Hippocampal formation (tissue), 2 donors: ENCODE results near the gene VASN.

Experiments
- DNase-seq, 2 donors: peaks; one replicate each; lab custom pipeline; 2025; lab: John Stamatoyannopoulos, UW

VASN gene

DNA sequence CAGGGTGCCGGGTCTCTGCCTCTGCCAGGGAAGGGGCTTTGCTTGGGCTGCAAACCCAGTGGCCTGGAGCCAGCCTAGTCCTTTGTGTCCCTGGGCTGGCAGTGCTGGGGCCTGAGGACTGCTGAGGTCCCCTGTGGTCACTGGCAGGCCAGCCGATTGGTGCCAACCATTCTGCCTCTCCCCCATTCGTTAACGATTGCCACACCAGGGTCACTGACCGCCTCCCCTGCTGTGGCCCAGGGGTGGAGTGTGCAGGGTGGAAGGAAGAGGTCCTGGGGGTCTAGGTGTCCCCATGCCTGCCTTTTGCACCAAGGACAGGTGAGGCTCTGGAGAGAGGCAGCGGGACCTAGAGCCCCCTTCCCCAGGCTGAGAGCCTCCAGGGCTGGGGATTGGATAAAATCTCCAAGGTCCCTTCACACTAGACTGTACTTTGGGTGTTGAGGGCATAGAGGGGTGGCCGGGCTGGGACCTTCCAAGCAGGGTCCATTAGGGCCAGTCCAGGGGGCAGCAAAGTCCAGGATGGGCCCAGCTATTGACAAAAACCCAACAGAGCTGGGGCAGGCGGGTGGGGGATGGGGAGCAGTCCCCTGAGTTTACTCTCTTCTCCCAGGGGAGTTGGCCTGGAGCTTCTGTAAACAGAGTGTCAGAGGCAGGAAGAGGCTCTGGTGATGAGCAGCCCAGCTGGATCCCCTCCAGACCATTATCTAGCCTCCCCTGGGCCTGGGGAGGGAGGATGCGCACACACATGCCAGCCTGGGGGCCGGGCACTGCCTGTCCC is 1.1 kb downstream of the VASN start:
- DNase-seq: peak in 1 of 2 donors; percentile 38

DNA sequence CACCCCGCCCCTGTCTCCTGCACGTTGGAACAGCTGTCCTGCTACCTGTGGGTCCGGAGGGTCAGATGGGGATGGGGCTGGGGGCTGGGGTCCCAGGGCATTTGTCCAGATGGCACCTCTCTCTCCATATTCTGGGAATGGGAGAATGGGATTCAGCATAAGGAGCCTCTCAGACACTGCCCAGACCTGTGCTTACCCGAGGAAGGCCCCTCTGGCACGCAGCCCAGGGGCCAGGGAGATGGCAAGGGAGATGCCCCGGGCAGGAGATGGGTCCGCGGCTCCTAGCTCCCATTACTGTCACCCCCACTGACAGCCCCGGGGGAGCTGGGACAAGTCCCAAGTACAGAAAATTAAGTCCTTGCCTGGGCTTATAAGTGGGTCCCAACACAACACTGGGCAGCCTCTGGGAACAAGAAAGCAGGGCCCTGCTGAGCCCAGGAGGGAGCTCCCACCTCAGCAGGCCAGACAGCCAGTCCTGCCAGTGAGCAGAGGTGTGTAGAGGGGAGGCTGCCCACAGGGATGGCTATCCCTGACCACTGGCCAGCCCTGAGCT is 1.8 kb downstream of the VASN start:
- no peak for DNase-seq

DNA sequence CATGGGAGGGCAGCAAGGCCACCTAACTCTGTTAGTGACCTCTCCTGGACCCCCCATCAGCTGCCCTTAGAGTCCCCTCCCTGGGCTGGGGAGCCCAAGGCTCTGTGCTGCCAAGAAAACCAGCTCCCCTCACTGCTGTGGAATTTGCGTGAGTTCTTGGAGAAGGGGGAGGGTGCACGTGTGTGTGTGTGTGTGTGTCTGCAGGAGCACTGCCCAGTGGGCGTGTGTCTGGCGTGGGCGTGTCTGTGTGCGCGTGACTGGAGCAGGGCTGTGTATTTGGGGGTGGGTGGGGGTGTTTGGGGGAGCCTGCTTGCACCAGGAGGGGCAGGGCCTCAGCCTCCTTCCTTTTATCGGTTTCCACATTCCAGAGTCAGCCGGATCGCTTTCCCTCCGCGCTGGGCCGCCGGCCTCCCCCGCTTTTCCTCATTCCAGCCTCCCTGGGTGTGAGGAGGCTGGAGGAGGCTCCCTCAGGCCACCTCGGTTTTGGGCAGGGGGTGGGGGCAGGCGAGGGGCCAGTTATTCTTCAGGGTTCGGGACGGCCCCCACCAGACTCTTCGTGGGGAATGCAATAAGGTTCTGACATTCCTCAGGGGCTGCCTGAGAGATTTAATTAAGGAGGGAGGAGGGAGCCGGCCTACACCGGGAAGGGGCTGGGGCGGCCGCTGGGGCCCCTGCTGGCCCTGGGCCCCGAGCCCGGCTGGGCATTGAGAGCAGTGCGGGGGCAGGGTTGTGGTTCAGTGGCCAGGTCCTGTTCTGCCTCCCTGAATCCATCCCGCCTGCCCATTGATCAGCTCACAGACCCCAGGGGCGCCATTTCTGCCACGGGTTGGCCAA is 2.5 kb downstream of the VASN start:
- peak; percentile 17 to 31 for DNase-seq

DNA sequence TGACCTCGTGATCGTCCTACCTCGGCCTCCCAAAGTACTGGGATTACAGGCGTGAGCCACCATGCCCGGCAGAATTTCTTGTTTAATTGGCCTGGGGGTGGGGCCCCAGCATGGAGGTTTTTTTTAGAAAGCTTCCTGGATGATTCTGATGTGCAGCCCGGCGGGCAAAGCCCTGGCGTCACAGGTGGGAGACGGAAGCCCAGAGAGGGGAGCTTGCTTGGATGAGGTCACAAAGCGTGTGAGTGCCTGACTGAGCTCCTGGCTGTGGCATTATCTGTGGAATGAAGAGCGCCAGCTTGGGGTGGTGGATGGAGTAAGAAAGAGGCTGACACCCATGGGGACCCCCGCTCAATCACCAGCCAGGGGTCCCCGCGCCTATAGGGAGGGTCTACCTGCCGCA is 4.1 kb downstream of the VASN start:
- DNase-seq: no peak

DNA sequence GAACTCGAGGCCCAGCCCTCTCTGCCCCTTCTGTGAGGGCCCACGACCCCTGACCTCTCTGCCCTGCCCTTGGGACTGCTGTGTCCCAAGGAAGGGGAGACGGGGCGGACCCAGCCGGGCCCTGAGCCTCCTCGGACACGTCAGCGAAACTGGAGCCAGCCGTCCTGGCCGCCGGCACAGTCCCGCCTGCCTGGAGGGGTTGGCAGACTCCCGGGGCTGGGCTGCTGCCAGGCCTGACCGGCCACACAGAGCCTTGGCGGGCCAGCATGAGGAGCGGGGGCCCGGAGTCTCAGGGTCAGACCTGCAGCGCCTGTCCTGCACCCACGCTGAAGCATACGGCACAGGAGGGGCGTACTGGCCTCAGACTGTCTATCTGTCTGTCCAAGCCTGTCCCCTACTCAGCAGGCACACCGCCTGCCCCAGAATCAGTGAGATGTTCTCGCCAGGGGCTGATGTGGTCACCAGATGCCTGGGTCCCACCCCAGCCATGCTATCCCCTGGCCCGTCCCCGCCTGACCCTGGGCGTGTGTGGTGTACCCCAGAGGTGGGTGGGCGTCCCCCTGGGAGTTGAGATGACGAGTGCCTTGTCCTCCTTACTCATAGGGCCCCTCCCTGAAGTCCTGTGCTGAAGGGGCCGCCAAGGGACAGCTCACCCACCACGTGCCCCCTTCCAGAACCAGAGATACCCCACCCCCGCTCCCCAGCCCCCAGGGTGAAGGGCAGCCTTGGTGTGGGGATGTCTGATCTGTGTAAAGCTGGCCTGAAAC is 4.7 kb downstream of the VASN start:
- DNase-seq: peak; percentile 57 to 78

DNA sequence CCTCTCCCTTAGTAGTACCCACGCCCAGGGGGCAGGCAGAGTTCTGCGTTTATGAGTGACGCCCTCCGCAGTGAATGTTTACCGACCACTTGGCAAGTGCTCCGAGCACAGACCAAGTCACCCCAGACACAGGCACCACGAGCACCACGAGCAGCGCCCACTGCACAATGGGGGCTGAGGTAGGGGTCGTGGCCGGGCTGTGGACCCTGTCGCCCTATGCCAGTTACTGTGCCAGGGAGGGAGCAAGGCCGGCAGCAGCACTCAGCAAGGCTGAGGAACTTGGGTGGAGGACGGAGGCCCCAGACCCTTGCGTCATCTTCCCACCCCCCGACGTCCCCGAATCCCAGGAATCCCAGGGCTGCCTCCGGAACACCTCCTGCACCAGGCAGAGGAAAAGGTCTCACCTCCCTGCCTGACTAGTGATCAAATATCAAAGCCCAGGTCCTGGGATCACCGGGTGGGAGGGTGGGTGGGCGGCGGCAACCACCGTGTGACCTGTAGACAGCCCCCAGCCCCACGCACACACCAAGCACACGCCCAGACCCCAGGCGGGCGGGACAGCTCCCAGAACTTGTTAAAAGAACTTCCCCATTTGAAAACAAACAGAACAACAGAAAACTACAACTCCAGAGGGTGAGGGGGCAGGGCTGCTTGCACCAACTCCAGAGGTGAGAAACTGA is 5.4 kb downstream of the VASN start:
- no peak for DNase-seq

DNA sequence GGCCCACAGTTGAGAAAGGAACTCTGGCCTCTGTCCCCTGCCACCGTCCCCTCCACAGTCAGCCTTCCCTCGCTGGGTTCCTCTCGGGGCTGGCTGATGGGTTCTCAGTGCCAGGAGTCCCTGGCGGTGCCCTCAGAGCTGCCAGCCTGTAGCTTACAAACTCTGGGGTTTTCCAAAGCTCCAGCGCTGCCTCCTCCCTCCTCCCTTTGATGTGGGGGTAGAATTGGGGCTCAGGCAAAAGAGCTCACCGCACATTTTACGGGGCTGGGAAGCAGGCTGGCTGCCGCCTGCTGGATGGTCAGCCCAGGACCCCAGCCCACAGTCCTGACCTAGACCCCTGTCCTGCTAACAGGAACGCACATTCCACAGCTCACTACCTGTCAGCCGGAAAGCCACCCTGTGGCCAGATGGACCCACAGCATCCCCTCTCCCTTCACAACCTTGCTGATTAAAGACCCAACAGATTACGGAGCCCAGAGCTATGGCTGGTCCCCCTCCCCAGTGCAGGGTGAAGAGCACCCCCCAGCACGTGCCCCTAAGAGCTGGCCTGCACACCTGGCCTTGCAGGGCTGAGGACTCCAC is 6.0 kb downstream of the VASN start:
- peak in 1 of 2 donors; percentile 17 for DNase-seq

DNA sequence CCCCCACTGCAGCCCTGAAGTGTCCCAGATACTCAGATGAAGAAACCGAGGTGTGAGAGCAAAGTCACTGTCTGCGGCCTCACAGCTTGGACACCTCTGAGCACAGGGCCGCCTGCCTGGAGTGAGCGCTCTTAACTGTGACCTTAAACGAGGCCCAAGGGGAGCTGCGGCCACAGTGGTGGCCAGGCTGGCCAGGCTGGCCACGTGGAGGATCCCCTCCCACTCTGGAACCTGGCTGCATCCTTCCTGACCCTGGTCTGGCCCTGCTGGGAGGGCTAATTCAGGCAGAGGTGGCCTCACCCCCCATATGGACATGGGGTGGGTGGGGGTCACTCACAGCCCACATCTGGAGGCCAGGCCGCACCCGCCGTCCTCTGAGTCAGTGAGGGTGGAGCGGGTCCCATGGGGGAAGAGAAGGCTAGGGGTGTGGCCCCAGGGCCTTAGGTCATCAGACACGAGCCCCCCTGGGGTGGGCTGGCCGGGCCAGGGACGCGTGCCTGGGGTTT is 6.6 kb downstream of the VASN start:
- no peak for DNase-seq

DNA sequence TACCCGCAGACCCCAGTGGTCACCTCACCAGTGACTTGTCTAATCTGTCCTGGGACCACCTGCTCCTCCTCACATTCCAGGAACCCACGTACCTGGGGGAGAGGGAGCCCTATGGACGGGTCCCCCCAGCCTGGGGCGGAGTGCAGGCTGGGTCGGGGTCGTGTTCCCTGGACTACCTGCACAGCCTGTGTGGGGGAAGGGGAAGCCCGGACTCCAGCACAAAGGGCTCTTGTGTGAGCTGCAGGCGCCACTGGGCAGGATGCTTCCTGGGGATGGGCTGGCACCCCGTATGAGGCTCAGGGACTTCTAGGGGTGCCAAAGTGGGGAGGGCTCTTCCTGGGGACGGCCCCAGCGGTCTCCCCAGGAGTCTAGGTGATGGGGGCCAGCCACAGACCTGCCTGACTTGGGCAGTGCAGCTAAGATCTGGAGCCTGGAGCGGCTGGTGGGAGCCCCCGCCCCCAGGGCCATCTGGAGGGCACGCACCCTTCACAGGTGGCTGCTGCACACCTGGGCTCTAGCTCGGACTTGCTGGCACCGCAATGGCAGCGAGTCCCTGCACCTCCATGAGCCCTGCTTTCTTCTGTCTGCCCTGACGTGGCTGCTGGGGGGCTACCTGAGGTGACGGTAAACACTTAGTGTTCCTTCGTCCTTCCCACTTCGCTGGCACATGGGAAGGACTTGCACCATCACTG is 7.5 kb downstream of the VASN start:
- DNase-seq: no peak

DNA sequence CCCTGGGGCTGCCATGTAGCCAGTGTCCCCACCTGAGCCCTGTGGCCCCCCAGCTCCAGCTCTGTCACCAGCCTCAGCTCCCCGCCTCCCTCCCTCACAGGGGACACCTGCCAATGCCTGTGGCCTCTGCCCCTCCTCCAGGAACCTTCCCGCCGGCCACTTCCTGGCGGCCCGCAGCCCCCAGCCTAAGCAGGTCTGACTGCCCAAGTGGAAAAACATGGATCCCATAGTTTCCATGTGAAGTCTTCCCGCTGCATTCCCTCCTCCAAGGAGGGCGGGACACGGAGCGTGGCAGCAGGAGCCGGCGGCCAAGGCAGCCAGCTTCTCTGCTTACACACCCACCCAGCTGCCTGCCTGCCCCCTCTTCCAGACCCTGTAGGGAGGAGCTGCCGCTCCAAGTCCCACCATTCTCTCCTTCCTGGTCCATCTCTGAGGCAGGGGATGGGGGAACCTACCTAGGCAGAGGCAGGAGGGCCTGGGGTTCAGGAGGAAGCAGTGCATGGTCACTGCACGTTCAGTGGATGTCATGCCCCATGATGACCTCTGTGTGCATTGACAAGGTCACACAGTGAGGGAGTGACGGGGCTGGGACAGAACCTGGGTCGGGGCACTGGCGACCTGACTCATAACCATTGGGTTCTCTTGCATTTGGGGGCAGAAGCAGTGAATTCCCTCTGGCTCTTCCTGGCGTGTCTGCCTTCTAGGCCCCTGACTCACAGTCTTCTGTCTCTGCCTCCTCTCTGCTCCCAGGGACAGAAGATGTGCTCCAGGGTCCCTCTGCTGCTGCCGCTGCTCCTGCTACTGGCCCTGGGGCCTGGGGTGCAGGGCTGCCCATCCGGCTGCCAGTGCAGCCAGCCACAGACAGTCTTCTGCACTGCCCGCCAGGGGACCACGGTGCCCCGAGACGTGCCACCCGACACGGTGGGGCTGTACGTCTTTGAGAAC is 8.7 kb downstream of the VASN start:
- DNase-seq: no peak

DNA sequence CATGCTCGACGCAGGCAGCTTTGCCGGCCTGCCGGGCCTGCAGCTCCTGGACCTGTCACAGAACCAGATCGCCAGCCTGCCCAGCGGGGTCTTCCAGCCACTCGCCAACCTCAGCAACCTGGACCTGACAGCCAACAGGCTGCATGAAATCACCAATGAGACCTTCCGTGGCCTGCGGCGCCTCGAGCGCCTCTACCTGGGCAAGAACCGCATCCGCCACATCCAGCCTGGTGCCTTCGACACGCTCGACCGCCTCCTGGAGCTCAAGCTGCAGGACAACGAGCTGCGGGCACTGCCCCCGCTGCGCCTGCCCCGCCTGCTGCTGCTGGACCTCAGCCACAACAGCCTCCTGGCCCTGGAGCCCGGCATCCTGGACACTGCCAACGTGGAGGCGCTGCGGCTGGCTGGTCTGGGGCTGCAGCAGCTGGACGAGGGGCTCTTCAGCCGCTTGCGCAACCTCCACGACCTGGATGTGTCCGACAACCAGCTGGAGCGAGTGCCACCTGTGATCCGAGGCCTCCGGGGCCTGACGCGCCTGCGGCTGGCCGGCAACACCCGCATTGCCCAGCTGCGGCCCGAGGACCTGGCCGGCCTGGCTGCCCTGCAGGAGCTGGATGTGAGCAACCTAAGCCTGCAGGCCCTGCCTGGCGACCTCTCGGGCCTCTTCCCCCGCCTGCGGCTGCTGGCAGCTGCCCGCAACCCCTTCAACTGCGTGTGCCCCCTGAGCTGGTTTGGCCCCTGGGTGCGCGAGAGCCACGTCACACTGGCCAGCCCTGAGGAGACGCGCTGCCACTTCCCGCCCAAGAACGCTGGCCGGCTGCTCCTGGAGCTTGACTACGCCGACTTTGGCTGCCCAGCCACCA is 9.7 kb downstream of the VASN start:
- DNase-seq: peak in 1 of 2 donors; percentile 55

DNA sequence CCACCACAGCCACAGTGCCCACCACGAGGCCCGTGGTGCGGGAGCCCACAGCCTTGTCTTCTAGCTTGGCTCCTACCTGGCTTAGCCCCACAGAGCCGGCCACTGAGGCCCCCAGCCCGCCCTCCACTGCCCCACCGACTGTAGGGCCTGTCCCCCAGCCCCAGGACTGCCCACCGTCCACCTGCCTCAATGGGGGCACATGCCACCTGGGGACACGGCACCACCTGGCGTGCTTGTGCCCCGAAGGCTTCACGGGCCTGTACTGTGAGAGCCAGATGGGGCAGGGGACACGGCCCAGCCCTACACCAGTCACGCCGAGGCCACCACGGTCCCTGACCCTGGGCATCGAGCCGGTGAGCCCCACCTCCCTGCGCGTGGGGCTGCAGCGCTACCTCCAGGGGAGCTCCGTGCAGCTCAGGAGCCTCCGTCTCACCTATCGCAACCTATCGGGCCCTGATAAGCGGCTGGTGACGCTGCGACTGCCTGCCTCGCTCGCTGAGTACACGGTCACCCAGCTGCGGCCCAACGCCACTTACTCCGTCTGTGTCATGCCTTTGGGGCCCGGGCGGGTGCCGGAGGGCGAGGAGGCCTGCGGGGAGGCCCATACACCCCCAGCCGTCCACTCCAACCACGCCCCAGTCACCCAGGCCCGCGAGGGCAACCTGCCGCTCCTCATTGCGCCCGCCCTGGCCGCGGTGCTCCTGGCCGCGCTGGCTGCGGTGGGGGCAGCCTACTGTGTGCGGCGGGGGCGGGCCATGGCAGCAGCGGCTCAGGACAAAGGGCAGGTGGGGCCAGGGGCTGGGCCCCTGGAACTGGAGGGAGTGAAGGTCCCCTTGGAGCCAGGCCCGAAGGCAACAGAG is 10.5 kb downstream of the VASN start:
- no peak for DNase-seq

DNA sequence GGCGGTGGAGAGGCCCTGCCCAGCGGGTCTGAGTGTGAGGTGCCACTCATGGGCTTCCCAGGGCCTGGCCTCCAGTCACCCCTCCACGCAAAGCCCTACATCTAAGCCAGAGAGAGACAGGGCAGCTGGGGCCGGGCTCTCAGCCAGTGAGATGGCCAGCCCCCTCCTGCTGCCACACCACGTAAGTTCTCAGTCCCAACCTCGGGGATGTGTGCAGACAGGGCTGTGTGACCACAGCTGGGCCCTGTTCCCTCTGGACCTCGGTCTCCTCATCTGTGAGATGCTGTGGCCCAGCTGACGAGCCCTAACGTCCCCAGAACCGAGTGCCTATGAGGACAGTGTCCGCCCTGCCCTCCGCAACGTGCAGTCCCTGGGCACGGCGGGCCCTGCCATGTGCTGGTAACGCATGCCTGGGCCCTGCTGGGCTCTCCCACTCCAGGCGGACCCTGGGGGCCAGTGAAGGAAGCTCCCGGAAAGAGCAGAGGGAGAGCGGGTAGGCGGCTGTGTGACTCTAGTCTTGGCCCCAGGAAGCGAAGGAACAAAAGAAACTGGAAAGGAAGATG is 11.2 kb downstream of the VASN start:
- no peak for DNase-seq

DNA sequence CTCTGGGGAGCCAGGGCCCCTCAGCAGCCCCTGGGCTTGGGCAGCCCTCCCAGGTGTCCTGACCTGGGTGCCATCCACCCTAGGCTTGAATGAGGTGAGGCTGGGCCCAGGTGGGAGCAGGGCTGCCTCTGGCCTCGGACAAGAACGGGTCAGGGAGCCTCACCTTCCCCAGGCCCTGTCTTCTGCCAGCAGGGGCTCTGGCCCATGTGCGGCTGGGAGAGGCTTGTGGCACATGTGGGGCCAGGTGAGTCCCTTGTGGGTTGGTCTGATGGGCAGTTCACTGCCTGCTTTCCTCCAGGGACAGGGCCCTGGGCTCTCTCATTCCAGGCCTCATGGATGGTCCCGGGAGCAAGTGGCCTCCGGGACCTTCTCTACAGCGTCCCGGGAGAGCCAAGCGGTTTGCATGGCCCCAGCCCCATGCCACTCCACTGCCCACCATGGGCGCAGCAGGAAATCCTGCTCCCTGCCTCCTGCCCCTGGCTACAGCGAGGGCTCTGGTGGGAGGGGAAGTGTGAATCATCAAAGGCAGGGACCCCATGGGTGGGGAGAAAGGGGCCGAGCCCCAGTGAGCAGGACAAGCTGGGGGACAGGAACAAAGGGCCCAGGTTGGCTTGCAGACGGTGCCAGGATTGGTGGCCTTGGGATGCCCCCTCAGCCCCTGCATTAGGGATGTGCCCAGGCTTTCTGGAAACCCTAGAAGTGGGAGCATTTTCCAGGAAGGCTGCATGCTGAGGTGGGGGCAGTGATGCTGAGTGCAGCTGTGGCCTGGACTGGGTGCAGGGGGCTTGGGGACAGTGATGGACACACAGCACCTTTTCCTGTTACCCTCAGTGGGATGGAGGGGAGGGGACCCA is 12.2 kb downstream of the VASN start:
- DNase-seq: no peak

DNA sequence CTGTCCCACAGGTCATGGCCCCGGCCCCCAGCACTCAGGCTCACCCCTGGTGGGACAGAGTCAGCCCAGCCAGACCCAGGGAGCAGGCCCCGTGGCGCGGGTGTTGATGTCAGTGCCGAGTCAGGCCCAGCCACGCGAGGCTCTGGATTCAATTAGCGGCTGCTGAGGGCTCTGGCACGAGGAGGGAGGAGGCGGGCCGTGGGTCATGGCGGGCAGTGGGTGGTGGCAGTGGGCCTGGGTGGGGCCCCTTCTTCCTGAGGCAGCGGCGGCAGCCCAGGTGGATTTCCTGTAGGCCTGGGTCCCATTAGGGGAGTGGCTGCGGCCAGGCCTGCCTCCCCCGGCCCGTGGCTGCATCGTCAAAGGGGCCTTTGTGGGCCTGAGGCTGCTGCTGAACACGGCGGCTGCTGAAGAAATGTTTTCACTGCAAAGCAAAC is 12.9 kb downstream of the VASN start:
- DNase-seq: no peak
